Mammary epithelial cell (primary cell): ENCODE data around the gene FMNL2.

ENCODE experiments used
- CTCF ChIP-seq, 2 donors: IDR thresholded peaks in 1 of 2; conservative IDR thresholded peaks in 1 of 2; 2 replicates each; pipeline ENCODE4 v1.5.1; 2011 to 2012; ENCODE audit warnings: inconsistent platforms in 2 of 2, low read length in 2 of 2, mild to moderate bottlenecking in 2 of 2, control low read depth in 1 of 2, low read depth in 1 of 2; ENCODE audit not compliant: insufficient read depth in 1 of 2; ENCODE audit errors: extremely low read depth in 1 of 2
- EZH2 ChIP-seq: IDR thresholded peaks from 2 replicates; pipeline ENCODE4 v1.6.1; 2012; ENCODE audit warnings: low read length, inconsistent platforms, borderline replicate concordance

GRCh38 chr2:152505495-152505906 lies 170.5 kb downstream of the FMNL2 start:
- TF ChIP-seq CTCF (conservative IDR thresholded peaks at IDR 0.05 in 1 of 2, IDR thresholded peaks at IDR 0.05 in 1 of 2; ENCODE audit: extremely low read depth in 1 of 2, insufficient read depth in 1 of 2, low read depth in 1 of 2, low read length in 2 of 2) (no peak), EZH2 (no peak)
